WTC11 (cell line): ENCODE measurements around the gene MCRS1. TPM values are rescaled to one million over a fixed set of nuclear protein-coding genes. Genes with fewer than 3 reads are reported as not detected.

Experiments
- ATAC-seq: fragments of 200-7000 bp; cut with Tn5 transposase; 2 replicates; pipeline ENCODE4 v1.10.0; 2021; ENCODE audit warnings: mild to moderate bottlenecking, moderate library complexity
- CTCF ChIA-PET: fragments of 300-600 bp; sonication (Branson Sonifier 250); formaldehyde crosslinking; loops from one replicate; lab custom pipeline; 2021; ENCODE audit warnings: antibody characterized with exemption; lab: Charles Lee
- POLR2A ChIA-PET: fragments of 350-600 bp; sonication (Branson Sonifier 250); formaldehyde crosslinking; loops from one replicate; lab custom pipeline; 2021; ENCODE audit warnings: antibody characterized with exemption; lab: Charles Lee
- DNase-seq: peaks from one replicate; pipeline ENCODE4 v3.0.0; 2021; ENCODE audit warnings: low spot score
- H3K27ac Mint-ChIP-seq: 2 replicates; pipeline ENCODE4 v1.8.0; 2021; ENCODE audit warnings: mixed read lengths
- H3K27me3 Mint-ChIP-seq: 2 replicates; pipeline ENCODE4 v1.8.0; 2021; ENCODE audit warnings: low read depth, mild to moderate bottlenecking, moderate library complexity, mixed read lengths
- H3K36me3 Mint-ChIP-seq: 2 replicates; pipeline ENCODE4 v1.8.0; 2021; ENCODE audit warnings: mixed read lengths
- H3K4me1 Mint-ChIP-seq: 2 replicates; pipeline ENCODE4 v1.8.0; 2022; ENCODE audit warnings: mixed read lengths
- H3K4me3 Mint-ChIP-seq: 2 replicates; pipeline ENCODE4 v1.8.0; 2021; ENCODE audit warnings: mild to moderate bottlenecking, moderate library complexity, mixed read lengths
- H3K9me3 Mint-ChIP-seq: 2 replicates; pipeline ENCODE4 v1.8.0; 2021; ENCODE audit warnings: mixed read lengths
- ESRRA ChIP-seq: sonication (generic); formaldehyde crosslinking; IDR thresholded peaks from 2 replicates; pipeline ENCODE4 v1.8.1; 2022; ENCODE audit warnings: mild to moderate bottlenecking, missing genetic modification reagents, borderline replicate concordance
- ETV6 ChIP-seq: sonication (generic); formaldehyde crosslinking; IDR thresholded peaks from 2 replicates; pipeline ENCODE4 v1.8.1; 2022; ENCODE audit warnings: mild to moderate bottlenecking, missing genetic modification reagents
- FOXJ3 ChIP-seq: sonication (generic); formaldehyde crosslinking; IDR thresholded peaks from 2 replicates; pipeline ENCODE4 v1.9.0; 2021; ENCODE audit warnings: missing genetic modification reagents, mild to moderate bottlenecking, borderline replicate concordance
- GABPB1 ChIP-seq: sonication (generic); formaldehyde crosslinking; IDR thresholded peaks from 2 replicates; pipeline ENCODE4 v1.8.1; 2023; ENCODE audit warnings: mild to moderate bottlenecking, missing genetic modification reagents
- KAT7 ChIP-seq: sonication (generic); formaldehyde crosslinking; IDR thresholded peaks from 2 replicates; pipeline ENCODE4 v1.8.1; 2023; ENCODE audit warnings: missing genetic modification reagents, mild to moderate bottlenecking, borderline replicate concordance
- NFYB ChIP-seq: sonication (generic); formaldehyde crosslinking; conservative IDR thresholded peaks from 2 replicates; pipeline ENCODE4 v1.8.0; 2022; ENCODE audit warnings: low read depth, missing genetic modification reagents
- SMAD3 ChIP-seq: sonication (generic); formaldehyde crosslinking; IDR thresholded peaks from 2 replicates; pipeline ENCODE4 v1.8.0; 2022; ENCODE audit warnings: missing genetic modification reagents, mild to moderate bottlenecking, borderline replicate concordance
- ZNF138 ChIP-seq: sonication (generic); formaldehyde crosslinking; conservative IDR thresholded peaks from 2 replicates; pipeline ENCODE4 v1.8.1; 2022; ENCODE audit warnings: mild to moderate bottlenecking, moderate library complexity, missing genetic modification reagents
- ZNF263 ChIP-seq: sonication (generic); formaldehyde crosslinking; IDR thresholded peaks from 2 replicates; pipeline ENCODE4 v1.8.1; 2022; ENCODE audit warnings: low read depth, mild to moderate bottlenecking, moderate library complexity, missing genetic modification reagents
- ZNF416 ChIP-seq: fragments of 250-450 bp; sonication (Bioruptor Pico); IDR thresholded peaks from 2 replicates; pipeline ENCODE4 v1.9.0; 2021; ENCODE audit warnings: mild to moderate bottlenecking, inconsistent platforms
- ZNF423 ChIP-seq: fragments of 250-450 bp; sonication (Bioruptor Pico); IDR thresholded peaks from 2 replicates; pipeline ENCODE4 v2.1.2; 2022; ENCODE audit warnings: mild to moderate bottlenecking, moderate library complexity
- ZNF671 ChIP-seq: fragments of 250-450 bp; sonication (Bioruptor Pico); IDR thresholded peaks from 2 replicates; pipeline ENCODE4 v1.8.0; 2021; ENCODE audit warnings: mild to moderate bottlenecking
- total RNA-seq: library from RNA; stranded (reverse); gene quantifications from 3 replicates; pipeline ENCODE4 v1.2.3, GENCODE V29; 2021
- TF ChIP-seq, protein P1 (sequence below): sonication (generic); formaldehyde crosslinking; IDR thresholded peaks from 2 replicates; pipeline ENCODE4 v1.8.1; 2023; ENCODE audit warnings: mild to moderate bottlenecking, missing genetic modification reagents, borderline replicate concordance
- TF ChIP-seq, protein P2 (sequence below): sonication (generic); formaldehyde crosslinking; IDR thresholded peaks from 2 replicates; pipeline ENCODE4 v1.8.1; 2022; ENCODE audit warnings: low read depth, missing genetic modification reagents, borderline replicate concordance
- TF ChIP-seq, protein P3 (sequence below): fragments of 250-450 bp; sonication (Bioruptor Pico); IDR thresholded peaks from 2 replicates; pipeline ENCODE4 v1.8.0; 2021; ENCODE audit warnings: mild to moderate bottlenecking
- TF ChIP-seq, protein P4 (sequence below): fragments of 200-600 bp; IDR thresholded peaks from 2 replicates; pipeline ENCODE4 v1.8.0; 2022; ENCODE audit warnings: antibody characterized with exemption
- TF ChIP-seq, protein P5 (sequence below): fragments of 250-450 bp; sonication (Bioruptor Pico); IDR thresholded peaks from 2 replicates; pipeline ENCODE4 v1.9.0; 2021; ENCODE audit warnings: mild to moderate bottlenecking
- TF ChIP-seq, protein P6 (sequence below): sonication (generic); formaldehyde crosslinking; IDR thresholded peaks from 2 replicates; pipeline ENCODE4 v1.8.1; 2022; ENCODE audit warnings: low read depth, mild to moderate bottlenecking, moderate library complexity, missing genetic modification reagents, borderline replicate concordance

Gene MCRS1
- total RNA-seq, 1 experiment from 2014 or later = 105 TPM

DNA sequence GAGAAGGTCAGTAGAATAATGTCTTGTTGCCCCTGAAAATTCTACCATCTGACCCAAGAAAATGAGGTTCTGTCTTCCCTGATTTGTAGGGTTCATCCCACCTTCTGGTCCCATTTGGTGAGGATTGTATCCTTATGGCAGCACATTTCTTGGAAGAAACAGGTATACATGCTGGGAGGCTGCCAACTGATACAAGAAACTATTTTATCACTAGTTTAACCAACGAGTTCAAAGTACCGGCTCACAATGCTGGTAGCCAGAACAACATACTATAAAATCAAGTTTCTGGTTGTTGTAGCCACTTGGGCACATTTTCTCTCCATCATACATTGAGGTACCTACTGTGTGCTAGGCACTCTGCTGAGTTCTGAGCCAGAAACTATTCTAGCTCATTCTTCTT lies 36.2 kb downstream of the MCRS1 start:
- CTCF ChIA-PET = interaction anchor here (1.4 to 1.9 kb wide), 2 partner anchors 22 to 184 kb away, joined by 6 to 8 read pairs; no protein-coding TSS in a partner anchor
- Mint-ChIP-seq H3K36me3 (peaks cover 6% of the 10 kb centered on the region), H3K27me3 (peaks cover 26% of the 10 kb centered on the region), H3K9me3 (no peaks in the 10 kb centered on the region), H3K4me3 (no peak overlapping the region), H3K4me1 (peaks cover 11% of the 10 kb centered on the region), H3K27ac (no peak overlapping the region)
- POLR2A ChIA-PET = interaction anchor here (0.6 kb wide), 1 partner anchor 175 kb away, joined by 4 read pairs; no protein-coding TSS in a partner anchor
- ATAC-seq (no peak), DNase-seq (no peak)
- TF ChIP-seq, protein P1, sequence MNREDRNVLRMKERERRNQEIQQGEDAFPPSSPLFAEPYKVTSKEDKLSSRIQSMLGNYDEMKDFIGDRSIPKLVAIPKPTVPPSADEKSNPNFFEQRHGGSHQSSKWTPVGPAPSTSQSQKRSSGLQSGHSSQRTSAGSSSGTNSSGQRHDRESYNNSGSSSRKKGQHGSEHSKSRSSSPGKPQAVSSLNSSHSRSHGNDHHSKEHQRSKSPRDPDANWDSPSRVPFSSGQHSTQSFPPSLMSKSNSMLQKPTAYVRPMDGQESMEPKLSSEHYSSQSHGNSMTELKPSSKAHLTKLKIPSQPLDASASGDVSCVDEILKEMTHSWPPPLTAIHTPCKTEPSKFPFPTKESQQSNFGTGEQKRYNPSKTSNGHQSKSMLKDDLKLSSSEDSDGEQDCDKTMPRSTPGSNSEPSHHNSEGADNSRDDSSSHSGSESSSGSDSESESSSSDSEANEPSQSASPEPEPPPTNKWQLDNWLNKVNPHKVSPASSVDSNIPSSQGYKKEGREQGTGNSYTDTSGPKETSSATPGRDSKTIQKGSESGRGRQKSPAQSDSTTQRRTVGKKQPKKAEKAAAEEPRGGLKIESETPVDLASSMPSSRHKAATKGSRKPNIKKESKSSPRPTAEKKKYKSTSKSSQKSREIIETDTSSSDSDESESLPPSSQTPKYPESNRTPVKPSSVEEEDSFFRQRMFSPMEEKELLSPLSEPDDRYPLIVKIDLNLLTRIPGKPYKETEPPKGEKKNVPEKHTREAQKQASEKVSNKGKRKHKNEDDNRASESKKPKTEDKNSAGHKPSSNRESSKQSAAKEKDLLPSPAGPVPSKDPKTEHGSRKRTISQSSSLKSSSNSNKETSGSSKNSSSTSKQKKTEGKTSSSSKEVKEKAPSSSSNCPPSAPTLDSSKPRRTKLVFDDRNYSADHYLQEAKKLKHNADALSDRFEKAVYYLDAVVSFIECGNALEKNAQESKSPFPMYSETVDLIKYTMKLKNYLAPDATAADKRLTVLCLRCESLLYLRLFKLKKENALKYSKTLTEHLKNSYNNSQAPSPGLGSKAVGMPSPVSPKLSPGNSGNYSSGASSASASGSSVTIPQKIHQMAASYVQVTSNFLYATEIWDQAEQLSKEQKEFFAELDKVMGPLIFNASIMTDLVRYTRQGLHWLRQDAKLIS (CRISPR knock-in tag) = no peak
- TF ChIP-seq ETV6 = no peak
- TF ChIP-seq ZNF423 (CRISPR knock-in tag) = no peak
- TF ChIP-seq, protein P2, sequence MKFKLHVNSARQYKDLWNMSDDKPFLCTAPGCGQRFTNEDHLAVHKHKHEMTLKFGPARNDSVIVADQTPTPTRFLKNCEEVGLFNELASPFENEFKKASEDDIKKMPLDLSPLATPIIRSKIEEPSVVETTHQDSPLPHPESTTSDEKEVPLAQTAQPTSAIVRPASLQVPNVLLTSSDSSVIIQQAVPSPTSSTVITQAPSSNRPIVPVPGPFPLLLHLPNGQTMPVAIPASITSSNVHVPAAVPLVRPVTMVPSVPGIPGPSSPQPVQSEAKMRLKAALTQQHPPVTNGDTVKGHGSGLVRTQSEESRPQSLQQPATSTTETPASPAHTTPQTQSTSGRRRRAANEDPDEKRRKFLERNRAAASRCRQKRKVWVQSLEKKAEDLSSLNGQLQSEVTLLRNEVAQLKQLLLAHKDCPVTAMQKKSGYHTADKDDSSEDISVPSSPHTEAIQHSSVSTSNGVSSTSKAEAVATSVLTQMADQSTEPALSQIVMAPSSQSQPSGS = no peak
- no peak for TF ChIP-seq ESRRA
- TF ChIP-seq NFYB = no peak
- no peak for TF ChIP-seq FOXJ3 (CRISPR knock-in tag)
- TF ChIP-seq SMAD3 (CRISPR knock-in tag) = no peak
- TF ChIP-seq, protein P3, sequence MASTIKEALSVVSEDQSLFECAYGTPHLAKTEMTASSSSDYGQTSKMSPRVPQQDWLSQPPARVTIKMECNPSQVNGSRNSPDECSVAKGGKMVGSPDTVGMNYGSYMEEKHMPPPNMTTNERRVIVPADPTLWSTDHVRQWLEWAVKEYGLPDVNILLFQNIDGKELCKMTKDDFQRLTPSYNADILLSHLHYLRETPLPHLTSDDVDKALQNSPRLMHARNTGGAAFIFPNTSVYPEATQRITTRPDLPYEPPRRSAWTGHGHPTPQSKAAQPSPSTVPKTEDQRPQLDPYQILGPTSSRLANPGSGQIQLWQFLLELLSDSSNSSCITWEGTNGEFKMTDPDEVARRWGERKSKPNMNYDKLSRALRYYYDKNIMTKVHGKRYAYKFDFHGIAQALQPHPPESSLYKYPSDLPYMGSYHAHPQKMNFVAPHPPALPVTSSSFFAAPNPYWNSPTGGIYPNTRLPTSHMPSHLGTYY = no peak
- no peak for TF ChIP-seq ZNF671
- TF ChIP-seq ZNF263 (CRISPR knock-in tag) = no peak
- no peak for TF ChIP-seq KAT7 (CRISPR knock-in tag)
- TF ChIP-seq, protein P4, sequence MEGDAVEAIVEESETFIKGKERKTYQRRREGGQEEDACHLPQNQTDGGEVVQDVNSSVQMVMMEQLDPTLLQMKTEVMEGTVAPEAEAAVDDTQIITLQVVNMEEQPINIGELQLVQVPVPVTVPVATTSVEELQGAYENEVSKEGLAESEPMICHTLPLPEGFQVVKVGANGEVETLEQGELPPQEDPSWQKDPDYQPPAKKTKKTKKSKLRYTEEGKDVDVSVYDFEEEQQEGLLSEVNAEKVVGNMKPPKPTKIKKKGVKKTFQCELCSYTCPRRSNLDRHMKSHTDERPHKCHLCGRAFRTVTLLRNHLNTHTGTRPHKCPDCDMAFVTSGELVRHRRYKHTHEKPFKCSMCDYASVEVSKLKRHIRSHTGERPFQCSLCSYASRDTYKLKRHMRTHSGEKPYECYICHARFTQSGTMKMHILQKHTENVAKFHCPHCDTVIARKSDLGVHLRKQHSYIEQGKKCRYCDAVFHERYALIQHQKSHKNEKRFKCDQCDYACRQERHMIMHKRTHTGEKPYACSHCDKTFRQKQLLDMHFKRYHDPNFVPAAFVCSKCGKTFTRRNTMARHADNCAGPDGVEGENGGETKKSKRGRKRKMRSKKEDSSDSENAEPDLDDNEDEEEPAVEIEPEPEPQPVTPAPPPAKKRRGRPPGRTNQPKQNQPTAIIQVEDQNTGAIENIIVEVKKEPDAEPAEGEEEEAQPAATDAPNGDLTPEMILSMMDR = no peak
- TF ChIP-seq, protein P5, sequence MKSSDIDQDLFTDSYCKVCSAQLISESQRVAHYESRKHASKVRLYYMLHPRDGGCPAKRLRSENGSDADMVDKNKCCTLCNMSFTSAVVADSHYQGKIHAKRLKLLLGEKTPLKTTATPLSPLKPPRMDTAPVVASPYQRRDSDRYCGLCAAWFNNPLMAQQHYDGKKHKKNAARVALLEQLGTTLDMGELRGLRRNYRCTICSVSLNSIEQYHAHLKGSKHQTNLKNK (CRISPR knock-in tag) = no peak
- TF ChIP-seq, protein P6, sequence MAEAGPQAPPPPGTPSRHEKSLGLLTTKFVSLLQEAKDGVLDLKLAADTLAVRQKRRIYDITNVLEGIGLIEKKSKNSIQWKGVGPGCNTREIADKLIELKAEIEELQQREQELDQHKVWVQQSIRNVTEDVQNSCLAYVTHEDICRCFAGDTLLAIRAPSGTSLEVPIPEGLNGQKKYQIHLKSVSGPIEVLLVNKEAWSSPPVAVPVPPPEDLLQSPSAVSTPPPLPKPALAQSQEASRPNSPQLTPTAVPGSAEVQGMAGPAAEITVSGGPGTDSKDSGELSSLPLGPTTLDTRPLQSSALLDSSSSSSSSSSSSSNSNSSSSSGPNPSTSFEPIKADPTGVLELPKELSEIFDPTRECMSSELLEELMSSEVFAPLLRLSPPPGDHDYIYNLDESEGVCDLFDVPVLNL (CRISPR knock-in tag) = no peak
- no peak for TF ChIP-seq ZNF138 (CRISPR knock-in tag)
- no peak for TF ChIP-seq GABPB1
- no peak for TF ChIP-seq ZNF416 (CRISPR knock-in tag)
